Measurements from ENCODE around the gene LDOC1. TPM values are rescaled to one million over a fixed set of nuclear protein-coding genes. Genes with fewer than 3 reads are reported as not detected.
"Not testable (repeated sequence)": the region's sequence is repeated elsewhere in the genome, so short reads cannot be mapped to it uniquely, and the experiment has no call there.

LDOC1 gene
- total RNA-seq: 26.8 and 27.3 TPM in 2 replicates
- long read RNA-seq, partial matches to known transcripts: 0 of 1 reads
- long read RNA-seq, other reads (novel, unspliced or antisense): 0 of 1 reads

DNA sequence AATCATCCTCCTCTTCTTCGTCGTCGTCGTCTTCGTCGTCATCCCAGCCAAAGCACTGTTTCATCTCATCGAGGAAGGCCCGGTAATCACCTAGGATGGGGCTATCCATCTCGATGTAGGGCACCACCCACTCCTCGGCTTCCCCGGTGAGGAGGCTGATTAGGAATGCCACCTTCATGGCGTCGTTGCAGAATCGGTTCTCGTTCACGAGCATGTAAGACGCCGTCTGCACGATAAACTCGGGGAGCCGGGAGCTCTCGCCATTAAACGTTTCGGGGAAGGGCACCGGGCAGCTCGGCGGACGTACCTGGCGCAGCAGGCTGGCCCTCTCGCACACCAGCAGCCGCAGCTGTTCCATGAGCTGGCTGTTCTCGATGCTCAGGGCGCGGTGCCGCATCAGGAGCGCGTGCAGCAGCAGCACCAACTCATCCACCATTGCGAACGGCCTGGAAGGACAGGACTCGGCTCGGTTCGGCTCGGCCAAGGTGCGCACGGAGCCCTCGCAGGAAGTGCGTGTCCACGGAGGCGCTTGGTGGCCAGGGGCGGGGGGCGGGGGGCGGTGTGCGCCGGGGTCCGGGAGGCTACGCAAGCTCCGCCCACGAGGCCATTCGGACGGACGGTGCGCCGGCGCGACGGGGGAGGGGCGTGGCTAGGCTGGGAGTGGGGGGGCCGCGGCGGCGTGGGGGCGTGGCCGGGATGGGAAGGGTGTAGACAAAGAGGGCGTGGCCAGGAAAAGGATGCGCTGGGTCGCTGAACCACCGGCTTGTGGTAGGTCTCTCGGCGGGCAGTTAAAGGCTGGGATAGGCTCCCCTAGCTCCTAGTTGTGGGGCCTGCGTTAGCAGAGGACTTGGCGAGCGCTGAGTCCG lies at the start of gene LDOC1:
Gene LDOC1 (minus strand): TSS at position 544 of the 866 bp plus-strand sequence. CDS start 108 bp downstream, at position 436.
- TF ChIP-seq CTCF (conservative IDR thresholded peaks at IDR 0.05): no peak
- DNase-seq (ENCODE audit: low read depth, low spot score): peak; percentile 72

DNA sequence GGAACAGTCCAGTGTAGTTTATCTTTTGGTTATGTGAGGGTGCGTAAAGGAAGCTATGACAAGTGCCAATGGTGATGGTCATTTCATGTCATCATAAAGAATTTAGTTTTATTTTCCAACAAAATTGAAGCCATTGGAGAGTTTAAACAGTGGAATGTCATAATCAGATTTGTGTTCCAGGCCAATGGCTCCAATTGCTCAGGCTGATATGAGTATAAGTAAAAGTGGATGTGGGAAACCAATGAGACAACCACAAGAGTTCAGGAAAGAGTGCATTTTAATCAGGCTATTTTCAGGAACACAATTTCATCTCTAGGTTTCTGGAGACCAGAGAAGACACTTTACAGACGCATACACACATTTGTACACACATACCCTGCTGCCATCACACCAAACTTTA lies 44.7 kb upstream of the LDOC1 start:
- H3K4me1 Mint-ChIP-seq: no peaks in the 10 kb centered on the region
- H3K4me3 Mint-ChIP-seq: no peak overlapping the region
- peaks cover 13% of the 10 kb centered on the region for H3K9me3 Mint-ChIP-seq
- H3K36me3 Mint-ChIP-seq (ENCODE audit: low read depth): no peaks in the 10 kb centered on the region
- no peak for TF ChIP-seq CTCF (conservative IDR thresholded peaks at IDR 0.05)
- no peaks in the 10 kb centered on the region for H3K27me3 Mint-ChIP-seq (ENCODE audit: low read depth)
- DNase-seq (ENCODE audit: low read depth, low spot score): no peak
- no peak overlapping the region for H3K27ac Mint-ChIP-seq (ENCODE audit: unreplicated experiment)

More for the DNA sequence above, at the start of gene LDOC1:
- peak within 1 kb of the TSS; percentile 89 for H3K4me3 Mint-ChIP-seq
- H3K27me3 Mint-ChIP-seq (ENCODE audit: low read depth): no peaks in the 10 kb centered on the region
- peaks cover 2% of the 10 kb centered on the region for H3K36me3 Mint-ChIP-seq (ENCODE audit: low read depth)
- peak within 1 kb of the TSS; percentile 91 for H3K27ac Mint-ChIP-seq (ENCODE audit: unreplicated experiment)
- peaks cover 12% of the 10 kb centered on the region for H3K4me1 Mint-ChIP-seq
- peaks cover 5% of the 10 kb centered on the region for H3K9me3 Mint-ChIP-seq

- Mint-ChIP-seq H3K27ac (ENCODE audit: unreplicated experiment) (no peak overlapping the region), H3K4me3 (no peak overlapping the region), H3K9me3 (peaks cover 11% of the 10 kb centered on the region), H3K27me3 (ENCODE audit: low read depth) (no peaks in the 10 kb centered on the region), H3K36me3 (ENCODE audit: low read depth) (no peaks in the 10 kb centered on the region), H3K4me1 (no peaks in the 10 kb centered on the region)
- DNase-seq (ENCODE audit: low read depth, low spot score): no peak
- TF ChIP-seq CTCF (conservative IDR thresholded peaks at IDR 0.05): no peak
Observed at GRCh38 chrX:141220342-141221008, 43.5 kb upstream of the LDOC1 start.

DNA sequence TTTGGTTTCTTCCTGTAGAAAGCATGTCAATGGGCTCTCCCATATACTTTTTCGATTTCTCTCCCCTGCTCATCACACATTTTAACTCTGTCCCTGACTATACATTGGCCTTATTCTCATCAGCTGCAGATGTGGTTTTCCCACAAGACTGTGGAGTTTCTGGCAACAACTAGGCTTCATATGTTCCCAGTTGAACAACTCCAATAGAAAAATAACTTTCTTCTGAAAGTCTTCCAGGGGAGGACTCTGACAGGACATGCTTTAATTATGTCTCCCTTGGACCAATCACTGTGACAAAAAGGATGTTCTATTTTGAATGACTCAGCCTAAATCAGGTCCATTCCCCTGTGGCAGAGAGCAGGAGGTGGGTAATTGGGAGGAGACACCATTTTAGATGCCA lies 37.3 kb upstream of the LDOC1 start:
- DNase-seq (ENCODE audit: low read depth, low spot score): no peak
- H3K9me3 Mint-ChIP-seq: peaks cover 8% of the 10 kb centered on the region
- no peak overlapping the region for H3K4me3 Mint-ChIP-seq
- no peaks in the 10 kb centered on the region for H3K27me3 Mint-ChIP-seq (ENCODE audit: low read depth)
- no peaks in the 10 kb centered on the region for H3K4me1 Mint-ChIP-seq
- no peak for TF ChIP-seq CTCF (conservative IDR thresholded peaks at IDR 0.05)
- H3K36me3 Mint-ChIP-seq (ENCODE audit: low read depth): no peaks in the 10 kb centered on the region
- no peak overlapping the region for H3K27ac Mint-ChIP-seq (ENCODE audit: unreplicated experiment)

DNA sequence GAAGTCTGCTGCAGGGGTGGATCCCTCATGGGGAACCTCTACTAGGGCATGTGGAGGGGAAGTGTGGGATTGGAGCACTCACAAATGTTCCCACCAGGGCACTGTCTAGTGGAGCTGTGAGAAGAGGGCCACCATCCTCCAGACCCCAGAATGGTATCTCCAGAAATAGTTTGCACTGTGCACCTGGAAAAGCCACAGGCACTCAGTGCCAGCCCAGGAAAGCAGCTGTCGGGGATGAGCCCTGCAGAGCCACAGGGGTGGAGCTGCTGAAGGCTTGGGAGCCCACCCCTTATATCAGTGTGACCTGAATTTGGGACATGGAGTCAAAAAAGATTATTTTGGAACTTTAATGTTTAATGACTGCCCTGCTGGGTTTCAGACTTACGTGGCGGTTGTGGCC lies 25.0 kb upstream of the LDOC1 start:
- Mint-ChIP-seq H3K9me3 (peaks cover 19% of the 10 kb centered on the region), H3K27ac (ENCODE audit: unreplicated experiment) (no peak overlapping the region), H3K4me3 (no peak overlapping the region), H3K4me1 (no peaks in the 10 kb centered on the region), H3K27me3 (ENCODE audit: low read depth) (no peaks in the 10 kb centered on the region), H3K36me3 (ENCODE audit: low read depth) (peaks cover 6% of the 10 kb centered on the region)
- no peak for TF ChIP-seq CTCF (conservative IDR thresholded peaks at IDR 0.05)
- no peak for DNase-seq (ENCODE audit: low read depth, low spot score)

GRCh38 chrX:141188573-141188972 lies 11.6 kb upstream of the LDOC1 start:
- not testable (repeated sequence) for H3K4me1 Mint-ChIP-seq; H3K36me3 Mint-ChIP-seq (ENCODE audit: low read depth); DNase-seq (ENCODE audit: low read depth, low spot score); H3K27ac Mint-ChIP-seq (ENCODE audit: unreplicated experiment); H3K4me3 Mint-ChIP-seq; H3K27me3 Mint-ChIP-seq (ENCODE audit: low read depth)
- H3K9me3 Mint-ChIP-seq: peaks cover 15% of the 10 kb centered on the region
